Upper lobe of right lung (tissue), 1 donor: ENCODE data around the gene PTBP1. TPM values are rescaled to one million over a fixed set of nuclear protein-coding genes. Genes with fewer than 3 reads are reported as not detected.

Experiments
- ATAC-seq: fragments of 200-7000 bp; cut with Tn5 transposase; one replicate; pipeline ENCODE4 v1.9.1; 2020; ENCODE audit warnings: mild to moderate bottlenecking, moderate library complexity
- DNase-seq: peaks from one replicate; pipeline ENCODE4 v3.0.0-alpha.2; 2020
- H3K27ac ChIP-seq: fragments of 200-600 bp; one replicate; pipeline ENCODE4 v1.8.0; 2022
- H3K27me3 ChIP-seq: fragments of 200-600 bp; one replicate; pipeline ENCODE4 v1.8.0; 2022; ENCODE audit warnings: mild to moderate bottlenecking
- H3K36me3 ChIP-seq: fragments of 200-600 bp; one replicate; pipeline ENCODE4 v1.8.0; 2022
- H3K4me1 ChIP-seq: fragments of 200-600 bp; one replicate; pipeline ENCODE4 v1.8.0; 2022
- H3K4me3 ChIP-seq: fragments of 200-600 bp; one replicate; pipeline ENCODE4 v1.8.0; 2022; ENCODE audit warnings: mild to moderate bottlenecking
- H3K9me3 ChIP-seq: fragments of 200-600 bp; one replicate; pipeline ENCODE4 v1.8.0; 2022
- intact Hi-C: fragments of 100-400 bp; cut with DNase I; formaldehyde crosslinking; loops from one replicate; pipeline ENCODE4 v1.11.0; 2022
- long read RNA-seq: library from polyadenylated mRNA; unstranded; transcript quantifications from one replicate; pipeline ENCODE4 v2.0.0, GENCODE V29; 2021
- total RNA-seq: library from RNA; stranded (reverse); fragmentation: NEBNext Ultra II Directional; extraction: Animal tissue kit (Norgen Biotek cat#: 25700); gene quantifications from one replicate; pipeline ENCODE4 v1.2.1, GENCODE V29; 2021
- TF ChIP-seq, protein P1 (sequence below): fragments of 200-600 bp; IDR thresholded peaks from one replicate; pipeline ENCODE4 v1.8.0; 2022; ENCODE audit warnings: antibody characterized with exemption
- donor health status: DM: no; HTN: yes; CAD: no; lungs with severe emphysema.

PTBP1 gene
- 245 TPM for total RNA-seq
- long read RNA-seq, transcript PTBP1-203 (15 exons, 3,598 nt) = major isoform, 100 of 336 reads
- long read RNA-seq, transcript PTBP1-201 (14 exons, 3,155 nt) = minor isoform, 57 of 336 reads
- long read RNA-seq, transcript PTBP1-206 (4 exons, 1,217 nt) = minor isoform, 8 of 336 reads
- long read RNA-seq, partial matches to known transcripts = 120 of 336 reads
- long read RNA-seq, other reads (novel, unspliced or antisense) = 49 of 336 reads

DNA sequence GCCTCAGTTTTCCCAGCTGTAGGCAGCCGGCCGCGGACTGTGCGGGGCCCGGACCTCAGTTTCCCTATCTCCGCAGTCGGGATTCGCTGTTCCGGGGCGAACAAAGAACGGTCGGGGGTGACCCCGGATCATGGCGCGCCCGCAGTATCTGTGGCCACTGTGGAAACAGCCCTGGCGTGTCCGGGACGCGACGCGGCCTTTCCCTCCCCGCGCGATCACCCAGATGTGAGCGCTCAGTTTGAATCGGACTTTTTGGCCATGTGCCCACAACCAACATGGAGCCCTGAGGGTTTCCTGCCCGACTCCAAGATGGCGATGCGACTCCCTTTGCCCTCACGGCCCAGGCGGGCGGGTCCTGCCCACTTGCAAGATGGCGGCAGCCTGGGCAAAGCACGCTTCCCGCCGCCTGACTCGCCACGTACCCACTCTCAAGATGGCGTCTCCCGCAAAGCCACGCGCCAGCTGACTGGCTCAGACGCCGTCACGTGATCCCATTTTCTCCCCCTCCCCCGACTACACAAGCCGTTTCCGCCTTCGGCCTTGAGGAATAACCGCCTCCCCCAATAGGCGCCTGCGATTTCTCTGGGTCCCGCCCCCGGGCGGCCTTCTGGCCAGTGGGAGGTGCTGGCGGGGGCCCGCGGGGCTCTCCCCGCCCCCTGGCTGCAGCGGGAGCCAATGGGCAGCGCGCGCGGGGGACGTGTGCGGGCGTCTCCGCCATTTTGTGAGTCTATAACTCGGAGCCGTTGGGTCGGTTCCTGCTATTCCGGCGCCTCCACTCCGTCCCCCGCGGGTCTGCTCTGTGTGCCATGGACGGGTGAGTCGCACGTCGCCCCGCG is at the start of gene PTBP1:
Gene PTBP1 (plus strand): TSS at position 761 of the 836 bp plus-strand sequence. CDS start 46 bp downstream, at position 807.
- TF ChIP-seq, protein P1, sequence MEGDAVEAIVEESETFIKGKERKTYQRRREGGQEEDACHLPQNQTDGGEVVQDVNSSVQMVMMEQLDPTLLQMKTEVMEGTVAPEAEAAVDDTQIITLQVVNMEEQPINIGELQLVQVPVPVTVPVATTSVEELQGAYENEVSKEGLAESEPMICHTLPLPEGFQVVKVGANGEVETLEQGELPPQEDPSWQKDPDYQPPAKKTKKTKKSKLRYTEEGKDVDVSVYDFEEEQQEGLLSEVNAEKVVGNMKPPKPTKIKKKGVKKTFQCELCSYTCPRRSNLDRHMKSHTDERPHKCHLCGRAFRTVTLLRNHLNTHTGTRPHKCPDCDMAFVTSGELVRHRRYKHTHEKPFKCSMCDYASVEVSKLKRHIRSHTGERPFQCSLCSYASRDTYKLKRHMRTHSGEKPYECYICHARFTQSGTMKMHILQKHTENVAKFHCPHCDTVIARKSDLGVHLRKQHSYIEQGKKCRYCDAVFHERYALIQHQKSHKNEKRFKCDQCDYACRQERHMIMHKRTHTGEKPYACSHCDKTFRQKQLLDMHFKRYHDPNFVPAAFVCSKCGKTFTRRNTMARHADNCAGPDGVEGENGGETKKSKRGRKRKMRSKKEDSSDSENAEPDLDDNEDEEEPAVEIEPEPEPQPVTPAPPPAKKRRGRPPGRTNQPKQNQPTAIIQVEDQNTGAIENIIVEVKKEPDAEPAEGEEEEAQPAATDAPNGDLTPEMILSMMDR = peak; percentile 13
- H3K9me3 ChIP-seq = no peaks in the 10 kb centered on the region
- DNase-seq (peak; percentile 100), ATAC-seq (peak; percentile 91)
- H3K27ac ChIP-seq = peak within 1 kb of the TSS; percentile 93
- peaks cover 40% of the 10 kb centered on the region for H3K4me1 ChIP-seq
- peak within 1 kb of the TSS; percentile 86 for H3K4me3 ChIP-seq
- intact Hi-C loops = no loop called here
- peaks cover 25% of the 10 kb centered on the region for H3K36me3 ChIP-seq
- no peaks in the 10 kb centered on the region for H3K27me3 ChIP-seq

DNA sequence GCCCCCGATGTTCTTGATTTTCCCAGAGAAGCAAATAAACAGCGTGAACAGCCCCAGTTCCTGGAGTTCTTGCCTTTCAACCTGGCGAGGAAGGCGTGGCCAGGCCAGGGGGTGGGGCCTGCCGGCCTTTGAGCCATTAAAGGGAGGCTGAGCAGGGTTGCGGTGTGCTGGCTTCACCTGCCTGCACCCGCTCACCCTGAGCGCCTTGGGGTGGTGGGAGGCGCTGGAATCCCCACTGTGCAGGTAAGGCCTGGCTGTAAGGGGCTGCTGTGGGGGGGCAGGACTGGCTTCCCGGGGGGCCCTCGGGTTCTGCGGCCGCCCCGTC is 49.0 kb upstream of the PTBP1 start:
- H3K27me3 ChIP-seq = no peaks in the 10 kb centered on the region
- H3K4me1 ChIP-seq = no peaks in the 10 kb centered on the region
- no peak for ATAC-seq
- no peak overlapping the region for H3K27ac ChIP-seq
- H3K9me3 ChIP-seq = peaks cover 6% of the 10 kb centered on the region
- no peaks in the 10 kb centered on the region for H3K36me3 ChIP-seq
- intact Hi-C loops = no loop called here
- TF ChIP-seq, protein P1 = no peak
- no peak overlapping the region for H3K4me3 ChIP-seq
- DNase-seq = no peak

DNA sequence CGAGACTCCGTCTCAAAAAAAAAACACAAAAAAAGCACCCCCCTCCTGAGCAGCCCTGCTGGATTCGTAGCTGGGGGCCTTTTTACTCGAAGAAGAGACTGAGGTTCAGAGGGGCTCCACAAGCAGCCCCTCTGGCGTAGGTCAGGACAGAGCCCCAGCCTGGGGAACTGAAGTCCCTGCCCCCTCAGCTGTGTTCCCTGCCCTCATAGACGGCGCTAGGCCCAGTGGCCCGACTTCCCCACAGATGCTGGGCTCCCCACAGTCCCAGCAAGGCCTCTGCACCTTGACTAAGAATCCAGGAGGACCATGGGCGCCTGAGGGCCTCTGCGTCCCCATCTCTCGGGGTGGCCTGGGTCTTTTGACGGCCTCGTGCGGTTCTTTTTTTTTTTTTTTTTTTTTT is 47.4 kb upstream of the PTBP1 start:
- ATAC-seq (no peak), DNase-seq (no peak)
- Histone ChIP-seq H3K4me3 (no peak overlapping the region), H3K27me3 (no peaks in the 10 kb centered on the region), H3K36me3 (no peaks in the 10 kb centered on the region), H3K9me3 (peaks cover 6% of the 10 kb centered on the region), H3K27ac (no peak overlapping the region), H3K4me1 (peaks cover 4% of the 10 kb centered on the region)
- TF ChIP-seq, protein P1 = no peak
- intact Hi-C loops = no loop called here

DNA sequence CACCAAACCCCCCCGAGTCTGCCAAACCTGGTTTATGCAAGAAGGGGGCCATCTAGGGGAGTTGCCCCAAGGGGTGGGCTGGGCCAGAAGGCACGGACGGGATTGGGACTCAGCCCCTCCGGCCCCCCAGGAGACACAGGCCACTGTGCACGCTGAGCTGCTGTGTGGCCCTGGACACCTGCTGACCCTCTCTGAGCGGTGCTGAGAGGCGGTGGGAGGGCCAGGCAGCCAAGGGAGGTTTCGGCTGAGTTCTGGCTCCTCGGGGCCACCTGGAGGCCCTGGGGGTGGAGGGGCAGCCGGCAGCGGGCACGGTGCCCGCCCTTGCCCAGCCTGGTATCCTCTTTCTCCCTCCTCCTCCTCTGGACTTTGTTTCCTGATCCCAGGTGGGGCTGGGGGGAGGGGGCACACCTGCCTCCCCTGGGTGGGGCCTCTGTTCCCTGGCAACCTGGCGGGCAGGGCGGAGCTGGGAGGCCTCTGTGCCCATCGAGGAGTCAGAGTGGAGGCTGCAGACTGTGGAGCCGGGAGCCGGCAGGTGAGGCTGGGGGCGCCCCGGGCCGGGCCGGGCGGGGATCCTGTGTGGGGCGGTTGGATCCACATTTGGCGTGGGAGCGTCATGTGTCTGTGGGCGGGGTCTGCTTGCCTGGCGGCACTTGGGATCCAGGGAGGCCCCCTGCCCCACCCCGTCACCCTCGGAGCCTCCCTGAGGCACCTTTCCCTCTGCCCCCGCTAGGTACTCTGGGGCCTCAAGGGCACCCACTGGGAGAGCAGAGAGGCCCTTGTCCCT is 46.4 kb upstream of the PTBP1 start, which contains the start of gene MISP:
Gene MISP (plus strand): TSS at position 473 of the 784 bp plus-strand sequence. CDS start 5,835 bp downstream, outside the sequence.
- Histone ChIP-seq H3K4me1 (peaks cover 4% of the 10 kb centered on the region), H3K36me3 (no peaks in the 10 kb centered on the region), H3K27ac (peak within 1 kb of the TSS; percentile 68), H3K4me3 (peak within 1 kb of the TSS; percentile 31), H3K27me3 (no peaks in the 10 kb centered on the region), H3K9me3 (peaks cover 6% of the 10 kb centered on the region)
- intact Hi-C loops = no loop called here
- TF ChIP-seq, protein P1 = no peak
- DNase-seq = peak; percentile 85
- ATAC-seq = peak; percentile 68

DNA sequence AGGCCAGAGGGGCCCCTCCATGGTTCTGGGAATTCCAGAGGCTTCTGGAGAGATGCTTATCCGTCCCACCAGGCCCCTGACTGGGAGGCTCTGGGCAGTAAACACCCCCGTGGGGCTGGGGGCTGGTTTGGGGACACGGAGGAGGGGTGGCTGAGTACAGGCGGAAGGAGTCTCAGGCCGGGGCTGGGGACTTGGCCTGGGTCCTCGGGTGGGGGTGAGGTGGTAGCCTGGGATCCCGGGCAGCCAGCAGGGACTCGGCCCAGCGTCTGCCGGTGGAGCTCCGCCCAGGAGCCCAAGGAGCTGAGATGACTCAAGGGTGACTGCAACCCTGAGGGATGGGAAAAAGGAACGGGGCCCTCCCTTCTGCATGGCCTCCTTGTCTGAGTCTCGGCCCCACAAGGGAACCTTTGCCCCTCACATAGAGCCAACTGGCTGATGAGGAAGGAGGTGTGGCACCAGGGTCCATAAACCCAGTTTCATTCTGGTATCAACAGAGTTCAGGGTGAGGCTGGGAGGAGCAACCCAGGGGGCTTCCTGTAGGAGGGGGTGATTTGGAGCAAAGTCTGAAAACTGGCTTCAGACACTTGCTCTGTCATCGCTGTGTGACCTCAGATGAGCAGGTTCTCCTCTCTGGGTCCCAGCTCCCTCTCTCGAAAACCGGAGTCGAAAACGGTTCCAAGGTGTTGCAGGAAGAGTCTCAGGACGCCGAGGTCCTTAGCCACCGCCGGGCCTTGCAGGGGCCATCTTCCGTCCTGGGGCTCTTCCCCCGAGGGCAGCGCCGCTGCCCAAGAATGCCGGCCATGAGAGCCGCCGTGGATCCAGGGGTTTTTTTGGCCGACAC is 45.5 kb upstream of the PTBP1 start:
- Histone ChIP-seq H3K27me3 (no peaks in the 10 kb centered on the region), H3K4me1 (peaks cover 4% of the 10 kb centered on the region), H3K4me3 (peak overlapping the region; percentile 31), H3K36me3 (no peaks in the 10 kb centered on the region), H3K27ac (peak overlapping the region; percentile 68), H3K9me3 (peaks cover 6% of the 10 kb centered on the region)
- intact Hi-C loops = no loop called here
- TF ChIP-seq, protein P1 = no peak
- DNase-seq (no peak), ATAC-seq (peak; percentile 50)
